Measurements from ENCODE around the gene NDUFB5.

Gene NDUFB5

GRCh38 chr3:179660872-179661271 lies 56.3 kb downstream of the NDUFB5 start:
- H3K4me1 ChIP-seq (ENCODE audit: control insufficient read depth, insufficient read depth, low read length) = peaks cover 9% of the 10 kb centered on the region
- H3K9ac ChIP-seq (ENCODE audit: low read length in 2 of 2) = no peak overlapping the region
- H3K9me3 ChIP-seq (ENCODE audit: control insufficient read depth in 2 of 2, low read length in 2 of 2) = no peaks in the 10 kb centered on the region
- no peaks in the 10 kb centered on the region for H3K36me3 ChIP-seq (ENCODE audit: control insufficient read depth in 2 of 2, insufficient read depth in 2 of 2, low read length in 2 of 2)
- no peak overlapping the region for H3K4me3 ChIP-seq (ENCODE audit: low read length in 2 of 2)
- no peak overlapping the region for H3K27ac ChIP-seq (ENCODE audit: low read length)
- no peaks in the 10 kb centered on the region for H3K27me3 ChIP-seq (ENCODE audit: control insufficient read depth in 1 of 2, insufficient read depth in 2 of 2, low read length in 2 of 2)

DNA sequence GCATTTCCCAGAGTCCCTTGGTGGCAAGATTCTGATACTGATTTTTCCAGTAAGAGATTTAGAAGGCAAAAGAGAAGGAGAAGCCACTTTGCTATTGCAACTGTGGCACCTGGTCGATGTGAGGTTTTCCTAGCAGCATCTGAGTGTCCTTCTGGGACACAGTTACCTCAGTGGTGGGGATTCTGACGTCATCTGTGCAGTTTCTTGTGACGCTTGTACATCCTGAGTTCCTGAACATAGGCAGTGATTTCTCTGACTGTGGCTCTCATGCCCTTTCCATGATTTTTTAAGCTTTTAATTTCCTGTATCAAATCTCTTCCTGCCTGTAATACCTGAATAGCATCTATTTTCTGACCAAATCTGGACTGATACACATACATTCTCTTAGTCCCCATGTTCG lies 57.2 kb downstream of the NDUFB5 start:
- H3K27ac ChIP-seq (ENCODE audit: low read length) = no peak overlapping the region
- H3K4me3 ChIP-seq (ENCODE audit: low read length in 2 of 2) = no peak overlapping the region
- H3K9ac ChIP-seq (ENCODE audit: low read length in 2 of 2) = no peak overlapping the region
- no peaks in the 10 kb centered on the region for H3K27me3 ChIP-seq (ENCODE audit: control insufficient read depth in 1 of 2, insufficient read depth in 2 of 2, low read length in 2 of 2)
- peaks cover 17% of the 10 kb centered on the region for H3K4me1 ChIP-seq (ENCODE audit: control insufficient read depth, insufficient read depth, low read length)
- H3K9me3 ChIP-seq (ENCODE audit: control insufficient read depth in 2 of 2, low read length in 2 of 2) = no peaks in the 10 kb centered on the region
- H3K36me3 ChIP-seq (ENCODE audit: control insufficient read depth in 2 of 2, insufficient read depth in 2 of 2, low read length in 2 of 2) = no peaks in the 10 kb centered on the region

DNA sequence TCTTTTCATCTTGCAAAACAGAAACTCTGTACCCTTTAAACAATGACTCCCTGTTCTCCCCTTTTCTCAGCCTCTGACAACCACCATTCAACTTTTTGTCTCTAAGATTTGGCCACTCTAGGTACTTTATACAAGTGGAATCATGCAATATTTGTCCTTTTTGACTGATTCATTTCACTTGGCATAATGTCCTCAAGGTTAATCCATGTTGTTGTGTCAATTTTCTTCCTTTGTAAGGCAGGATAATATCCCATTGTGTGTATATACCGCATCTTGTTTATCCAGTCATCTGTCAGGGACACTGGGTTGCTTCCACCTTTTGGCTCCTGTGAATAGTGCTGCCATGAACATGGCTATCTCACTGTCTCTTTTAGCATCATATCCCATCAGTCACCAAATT lies 58.5 kb downstream of the NDUFB5 start:
- H3K4me1 ChIP-seq (ENCODE audit: control insufficient read depth, insufficient read depth, low read length) = peaks cover 17% of the 10 kb centered on the region
- no peak overlapping the region for H3K27ac ChIP-seq (ENCODE audit: low read length)
- H3K36me3 ChIP-seq (ENCODE audit: control insufficient read depth in 2 of 2, insufficient read depth in 2 of 2, low read length in 2 of 2) = no peaks in the 10 kb centered on the region

GRCh38 chr3:179666030-179666429 lies 61.4 kb downstream of the NDUFB5 start:
- no peaks in the 10 kb centered on the region for H3K36me3 ChIP-seq (ENCODE audit: control insufficient read depth in 2 of 2, insufficient read depth in 2 of 2, low read length in 2 of 2)
- no peaks in the 10 kb centered on the region for H3K27me3 ChIP-seq (ENCODE audit: control insufficient read depth in 1 of 2, insufficient read depth in 2 of 2, low read length in 2 of 2)
- H3K9ac ChIP-seq (ENCODE audit: low read length in 2 of 2) = no peak overlapping the region
- no peak overlapping the region for H3K4me3 ChIP-seq (ENCODE audit: low read length in 2 of 2)
- H3K27ac ChIP-seq (ENCODE audit: low read length) = no peak overlapping the region
- no peaks in the 10 kb centered on the region for H3K9me3 ChIP-seq (ENCODE audit: control insufficient read depth in 2 of 2, low read length in 2 of 2)
- peaks cover 16% of the 10 kb centered on the region for H3K4me1 ChIP-seq (ENCODE audit: control insufficient read depth, insufficient read depth, low read length)

More for the DNA sequence above, 58.5 kb downstream of the NDUFB5 start:
- H3K9me3 ChIP-seq (ENCODE audit: control insufficient read depth in 2 of 2, low read length in 2 of 2) = no peaks in the 10 kb centered on the region
- H3K27me3 ChIP-seq (ENCODE audit: control insufficient read depth in 1 of 2, insufficient read depth in 2 of 2, low read length in 2 of 2) = no peaks in the 10 kb centered on the region
- H3K9ac ChIP-seq (ENCODE audit: low read length in 2 of 2) = no peak overlapping the region
- no peak overlapping the region for H3K4me3 ChIP-seq (ENCODE audit: low read length in 2 of 2)

- Histone ChIP-seq H3K4me3 (ENCODE audit: low read length in 2 of 2) (no peak overlapping the region), H3K9ac (ENCODE audit: low read length in 2 of 2) (no peak overlapping the region), H3K27me3 (ENCODE audit: control insufficient read depth in 1 of 2, insufficient read depth in 2 of 2, low read length in 2 of 2) (no peaks in the 10 kb centered on the region), H3K36me3 (ENCODE audit: control insufficient read depth in 2 of 2, insufficient read depth in 2 of 2, low read length in 2 of 2) (no peaks in the 10 kb centered on the region), H3K27ac (ENCODE audit: low read length) (no peak overlapping the region), H3K9me3 (ENCODE audit: control insufficient read depth in 2 of 2, low read length in 2 of 2) (no peaks in the 10 kb centered on the region), H3K4me1 (ENCODE audit: control insufficient read depth, insufficient read depth, low read length) (peaks cover 16% of the 10 kb centered on the region)
Observed at GRCh38 chr3:179666436-179667035, 61.9 kb downstream of the NDUFB5 start.

DNA sequence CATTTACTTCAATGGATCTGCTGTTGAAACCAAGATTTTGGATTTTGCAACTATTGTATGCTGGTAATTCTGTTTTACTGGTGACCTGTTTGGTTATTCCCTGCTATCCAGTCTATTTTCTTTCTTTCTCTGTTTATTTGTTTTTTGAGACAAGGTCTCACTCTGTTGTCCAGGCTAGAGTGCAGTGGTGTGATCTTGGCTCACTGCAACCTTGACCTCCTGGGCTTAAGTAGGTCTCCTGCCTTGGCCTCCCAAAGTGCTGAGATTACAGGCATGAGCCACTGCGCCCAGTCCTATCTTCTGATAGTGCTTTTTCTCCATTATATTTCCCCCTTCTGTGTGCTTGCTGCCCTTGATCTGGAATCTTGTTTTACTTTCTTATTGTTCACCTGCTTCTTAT lies 63.8 kb downstream of the NDUFB5 start:
- H3K4me3 ChIP-seq (ENCODE audit: low read length in 2 of 2) = no peak overlapping the region
- no peaks in the 10 kb centered on the region for H3K9me3 ChIP-seq (ENCODE audit: control insufficient read depth in 2 of 2, low read length in 2 of 2)
- H3K4me1 ChIP-seq (ENCODE audit: control insufficient read depth, insufficient read depth, low read length) = peaks cover 16% of the 10 kb centered on the region
- H3K9ac ChIP-seq (ENCODE audit: low read length in 2 of 2) = no peak overlapping the region
- no peaks in the 10 kb centered on the region for H3K27me3 ChIP-seq (ENCODE audit: control insufficient read depth in 1 of 2, insufficient read depth in 2 of 2, low read length in 2 of 2)
- H3K27ac ChIP-seq (ENCODE audit: low read length) = no peak overlapping the region
- H3K36me3 ChIP-seq (ENCODE audit: control insufficient read depth in 2 of 2, insufficient read depth in 2 of 2, low read length in 2 of 2) = no peaks in the 10 kb centered on the region

GRCh38 chr3:179670311-179670710 lies 65.7 kb downstream of the NDUFB5 start:
- peak overlapping the region in 1 of 2 donors; percentile 44 for H3K4me3 ChIP-seq (ENCODE audit: low read length in 2 of 2)
- no peak overlapping the region for H3K27ac ChIP-seq (ENCODE audit: low read length)
- H3K4me1 ChIP-seq (ENCODE audit: control insufficient read depth, insufficient read depth, low read length) = peaks cover 16% of the 10 kb centered on the region

DNA sequence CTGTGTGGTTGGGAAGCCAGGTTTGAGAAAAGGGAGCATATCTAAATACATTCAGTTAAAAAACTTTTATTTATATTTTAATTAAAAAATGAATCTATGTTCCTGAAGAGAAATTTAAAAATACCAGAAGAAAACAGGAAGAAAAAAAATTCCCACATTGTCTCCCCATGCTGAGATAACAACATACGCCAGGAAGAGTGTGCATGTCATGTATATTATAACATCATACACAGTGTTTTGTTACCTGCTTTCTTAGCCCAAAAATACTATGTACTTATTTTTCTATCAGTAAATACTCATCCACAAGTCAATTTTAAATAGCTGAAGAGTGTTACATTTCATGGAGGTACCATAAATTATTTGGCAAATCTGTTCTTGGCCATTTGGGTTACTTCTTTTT lies 66.7 kb downstream of the NDUFB5 start:
- H3K27me3 ChIP-seq (ENCODE audit: control insufficient read depth in 1 of 2, insufficient read depth in 2 of 2, low read length in 2 of 2) = no peaks in the 10 kb centered on the region
- no peak overlapping the region for H3K27ac ChIP-seq (ENCODE audit: low read length)
- H3K4me1 ChIP-seq (ENCODE audit: control insufficient read depth, insufficient read depth, low read length) = peaks cover 11% of the 10 kb centered on the region
- H3K4me3 ChIP-seq (ENCODE audit: low read length in 2 of 2) = no peak overlapping the region
- H3K9ac ChIP-seq (ENCODE audit: low read length in 2 of 2) = no peak overlapping the region
- H3K9me3 ChIP-seq (ENCODE audit: control insufficient read depth in 2 of 2, low read length in 2 of 2) = no peaks in the 10 kb centered on the region
- H3K36me3 ChIP-seq (ENCODE audit: control insufficient read depth in 2 of 2, insufficient read depth in 2 of 2, low read length in 2 of 2) = no peaks in the 10 kb centered on the region

More at GRCh38 chr3:179670311-179670710, 65.7 kb downstream of the NDUFB5 start:
- H3K27me3 ChIP-seq (ENCODE audit: control insufficient read depth in 1 of 2, insufficient read depth in 2 of 2, low read length in 2 of 2) = no peaks in the 10 kb centered on the region
- H3K36me3 ChIP-seq (ENCODE audit: control insufficient read depth in 2 of 2, insufficient read depth in 2 of 2, low read length in 2 of 2) = no peaks in the 10 kb centered on the region
- peak overlapping the region in 1 of 2 donors; percentile 2 for H3K9ac ChIP-seq (ENCODE audit: low read length in 2 of 2)
- no peaks in the 10 kb centered on the region for H3K9me3 ChIP-seq (ENCODE audit: control insufficient read depth in 2 of 2, low read length in 2 of 2)

DNA sequence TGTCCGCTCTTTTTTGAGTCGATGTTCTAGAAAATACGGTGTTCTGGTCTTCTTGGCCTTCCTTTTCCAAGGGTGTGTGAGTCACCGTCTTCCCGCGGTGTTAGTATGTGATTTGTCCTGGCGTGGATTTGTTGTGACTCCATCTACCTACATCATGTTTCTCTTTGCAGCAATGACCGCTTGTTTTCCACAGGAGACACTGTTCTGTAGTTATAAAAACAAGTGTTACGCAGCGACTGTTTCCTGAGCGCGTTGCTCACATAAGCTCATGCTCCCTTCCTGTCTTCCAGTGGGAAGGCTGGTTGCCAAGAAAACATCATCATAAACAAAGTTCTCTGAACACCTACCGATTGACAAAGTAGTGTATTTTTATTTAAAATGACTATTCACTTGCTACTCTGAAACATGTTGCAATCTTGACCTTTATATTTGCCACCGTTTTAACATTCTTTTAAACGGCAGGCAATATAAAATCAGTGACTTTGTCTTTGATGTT lies 67.2 kb downstream of the NDUFB5 start:
- Histone ChIP-seq H3K9me3 (ENCODE audit: control insufficient read depth in 2 of 2, low read length in 2 of 2) (no peaks in the 10 kb centered on the region), H3K36me3 (ENCODE audit: control insufficient read depth in 2 of 2, insufficient read depth in 2 of 2, low read length in 2 of 2) (no peaks in the 10 kb centered on the region), H3K27ac (ENCODE audit: low read length) (no peak overlapping the region), H3K4me1 (ENCODE audit: control insufficient read depth, insufficient read depth, low read length) (peaks cover 6% of the 10 kb centered on the region), H3K9ac (ENCODE audit: low read length in 2 of 2) (no peak overlapping the region), H3K4me3 (ENCODE audit: low read length in 2 of 2) (no peak overlapping the region), H3K27me3 (ENCODE audit: control insufficient read depth in 1 of 2, insufficient read depth in 2 of 2, low read length in 2 of 2) (no peaks in the 10 kb centered on the region)

DNA sequence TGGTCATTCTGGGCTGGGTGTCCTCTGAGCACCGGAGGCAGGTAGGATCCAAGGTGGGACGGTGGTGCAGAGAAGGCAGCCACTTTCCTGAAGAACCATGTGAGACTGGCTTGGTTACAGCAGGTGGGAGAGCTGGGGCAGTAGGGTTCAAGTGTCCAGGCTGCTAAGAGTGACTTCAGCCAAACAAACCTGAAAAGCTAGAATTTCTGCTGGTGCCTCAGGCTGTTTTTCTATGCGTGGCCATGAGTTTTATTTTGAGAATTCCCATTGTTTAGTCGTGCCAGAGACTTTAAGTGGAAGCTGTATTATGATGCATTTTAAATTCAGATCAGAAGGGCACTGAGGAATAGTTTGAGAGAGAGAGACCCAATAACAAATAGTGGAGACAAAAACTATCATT lies 68.3 kb downstream of the NDUFB5 start:
- Histone ChIP-seq H3K4me3 (ENCODE audit: low read length in 2 of 2) (no peak overlapping the region), H3K27me3 (ENCODE audit: control insufficient read depth in 1 of 2, insufficient read depth in 2 of 2, low read length in 2 of 2) (no peaks in the 10 kb centered on the region), H3K4me1 (ENCODE audit: control insufficient read depth, insufficient read depth, low read length) (peaks cover 6% of the 10 kb centered on the region), H3K27ac (ENCODE audit: low read length) (no peak overlapping the region), H3K36me3 (ENCODE audit: control insufficient read depth in 2 of 2, insufficient read depth in 2 of 2, low read length in 2 of 2) (no peaks in the 10 kb centered on the region), H3K9ac (ENCODE audit: low read length in 2 of 2) (no peak overlapping the region), H3K9me3 (ENCODE audit: control insufficient read depth in 2 of 2, low read length in 2 of 2) (no peaks in the 10 kb centered on the region)

DNA sequence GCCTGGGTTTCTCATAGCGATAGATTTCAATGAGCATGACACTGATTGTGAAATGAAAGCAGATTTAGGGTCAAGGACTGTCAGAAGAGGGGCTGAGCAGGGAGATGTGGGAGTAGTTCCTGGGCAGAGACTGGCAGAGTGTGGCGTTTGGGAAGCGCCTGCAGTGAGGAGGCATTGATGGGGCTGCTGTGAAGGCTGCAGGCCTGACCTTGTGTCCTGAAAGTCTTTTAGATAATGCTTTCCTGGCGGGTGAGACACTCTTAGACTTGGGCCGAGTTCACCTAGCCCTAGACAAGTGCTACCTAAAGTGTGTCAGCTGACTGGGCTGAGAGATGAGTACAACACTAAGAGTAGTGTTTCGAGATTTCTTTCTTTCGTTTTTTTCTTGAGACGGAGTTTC lies 68.9 kb downstream of the NDUFB5 start:
- H3K9me3 ChIP-seq (ENCODE audit: control insufficient read depth in 2 of 2, low read length in 2 of 2) = no peaks in the 10 kb centered on the region
- no peaks in the 10 kb centered on the region for H3K27me3 ChIP-seq (ENCODE audit: control insufficient read depth in 1 of 2, insufficient read depth in 2 of 2, low read length in 2 of 2)
- H3K4me1 ChIP-seq (ENCODE audit: control insufficient read depth, insufficient read depth, low read length) = peaks cover 6% of the 10 kb centered on the region
- no peak overlapping the region for H3K9ac ChIP-seq (ENCODE audit: low read length in 2 of 2)
- H3K27ac ChIP-seq (ENCODE audit: low read length) = no peak overlapping the region
- no peak overlapping the region for H3K4me3 ChIP-seq (ENCODE audit: low read length in 2 of 2)
- no peaks in the 10 kb centered on the region for H3K36me3 ChIP-seq (ENCODE audit: control insufficient read depth in 2 of 2, insufficient read depth in 2 of 2, low read length in 2 of 2)

Measured in stomach smooth muscle (tissue), 2 donors.